ENCODE results near the gene SCEL.

- no peak for TF ChIP-seq POLR2A (IDR thresholded peaks at IDR 0.05)
- no peak for TF ChIP-seq CTCF (IDR thresholded peaks at IDR 0.05)
These were observed 13.1 kb upstream of the SCEL start for GRCh38 chr13:77522444-77522843.

Data from adrenal gland (tissue), 5 donors.